ENCODE results near the gene CDK15.
A peak's percentile ranks its signal among the peaks of the same experiment; 100 is the strongest.

CDK15 gene

GRCh38 chr2:201913201-201913600 lies 106.9 kb downstream of the CDK15 start:
- peak in 2 of 3 experiments; percentile 34 to 67 for DNase-seq

- DNase-seq: no peak
These were observed 109.1 kb downstream of the CDK15 start for GRCh38 chr2:201915446-201915845.

GRCh38 chr2:201916565-201916964 lies 110.2 kb downstream of the CDK15 start:
- no peak for DNase-seq

GRCh38 chr2:201918616-201919307 lies 112.4 kb downstream of the CDK15 start:
- DNase-seq: no peak

- DNase-seq: no peak
These were observed 112.9 kb downstream of the CDK15 start for GRCh38 chr2:201919308-201919634.

GRCh38 chr2:201923436-201924328 lies 117.3 kb downstream of the CDK15 start:
- DNase-seq: peak in 2 of 3 experiments; percentile 32 to 65

- peak in 1 of 3 experiments; percentile 13 for DNase-seq
These were observed 118.1 kb downstream of the CDK15 start for GRCh38 chr2:201924453-201924852.

GRCh38 chr2:201925056-201925455 lies 118.7 kb downstream of the CDK15 start:
- no peak for DNase-seq

- DNase-seq: no peak
These were observed 119.7 kb downstream of the CDK15 start for GRCh38 chr2:201926067-201926466.

GRCh38 chr2:201928363-201928762 lies 122.0 kb downstream of the CDK15 start:
- no peak for DNase-seq

GRCh38 chr2:201929281-201930026 lies 123.1 kb downstream of the CDK15 start:
- peak; percentile 54 to 92 (median 85) for DNase-seq

- peak in 1 of 3 experiments; percentile 78 for DNase-seq
These were observed 123.7 kb downstream of the CDK15 start for GRCh38 chr2:201930043-201930442.

- DNase-seq: no peak
These were observed 124.5 kb downstream of the CDK15 start for GRCh38 chr2:201930831-201931230.

GRCh38 chr2:201931475-201931874 lies 125.1 kb downstream of the CDK15 start:
- peak in 1 of 3 experiments; percentile 34 for DNase-seq

GRCh38 chr2:201931951-201932350 lies 125.6 kb downstream of the CDK15 start:
- no peak for DNase-seq

GRCh38 chr2:201932511-201932910 lies 126.2 kb downstream of the CDK15 start:
- DNase-seq: peak; percentile 31 to 72 (median 45)

GRCh38 chr2:201933792-201934237 lies 127.5 kb downstream of the CDK15 start:
- no peak for DNase-seq

GRCh38 chr2:201936817-201937216 lies 130.5 kb downstream of the CDK15 start:
- no peak for DNase-seq

- no peak for DNase-seq
These were observed 131.0 kb downstream of the CDK15 start for GRCh38 chr2:201937343-201937742.

GRCh38 chr2:201938156-201938775 lies 131.9 kb downstream of the CDK15 start:
- no peak for DNase-seq

GRCh38 chr2:201938781-201939180 lies 132.4 kb downstream of the CDK15 start:
- DNase-seq: no peak

GRCh38 chr2:201939453-201939941 lies 133.2 kb downstream of the CDK15 start:
- DNase-seq: no peak

- DNase-seq: no peak
These were observed 136.2 kb downstream of the CDK15 start for GRCh38 chr2:201942531-201942930.

Measured in NCI-H1417 (cell line).